ENCODE data around the gene DOCK1. TPM values are rescaled to one million over a fixed set of nuclear protein-coding genes. Genes with fewer than 3 reads are reported as not detected.

Gene DOCK1
- polyA plus RNA-seq, 1 of the 3 experiments (the other 2 are of a cell fraction) = 15.5 TPM

DNA sequence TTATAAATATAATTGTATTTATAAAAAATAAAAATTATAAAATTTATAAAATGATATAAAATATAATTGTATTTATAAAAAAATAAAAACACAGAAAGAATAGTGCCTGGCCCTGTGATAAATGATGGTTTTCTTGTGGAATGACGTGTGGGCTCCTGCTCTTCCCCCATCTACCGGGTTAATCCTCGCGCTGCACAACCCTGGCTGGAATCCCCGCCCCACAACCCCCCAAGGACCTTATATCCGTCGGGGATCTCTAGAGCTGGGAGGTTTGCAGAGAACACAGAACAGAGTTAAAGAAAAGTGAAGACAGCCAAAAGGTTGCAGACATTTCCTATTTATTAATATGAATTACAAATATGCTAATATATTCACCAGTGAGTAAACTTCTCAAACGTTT lies 548.5 kb downstream of the DOCK1 start (continued):
- TF ChIP-seq RXRA (IDR thresholded peaks at IDR 0.05; ENCODE audit: borderline replicate concordance, low read depth) = no peak

DNA sequence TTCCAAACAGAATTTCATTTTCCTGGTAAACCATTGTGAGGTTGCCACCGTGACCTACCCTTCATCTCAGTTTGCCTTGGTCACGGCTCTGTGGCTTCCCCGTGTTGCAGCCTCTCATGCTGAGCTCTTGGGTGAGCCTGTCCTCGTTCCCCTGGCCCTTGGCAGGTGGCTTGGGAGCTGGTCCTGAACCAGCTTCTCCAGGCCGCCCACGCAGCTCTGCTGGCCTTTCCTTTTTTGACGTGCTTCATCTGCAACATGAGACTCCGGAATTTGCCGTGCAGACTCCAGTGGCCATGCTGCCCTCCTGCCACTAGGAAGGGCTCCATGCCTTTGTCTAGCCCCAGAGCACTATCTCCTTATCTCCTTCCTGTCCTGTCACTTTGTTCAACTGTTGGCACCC lies 550.9 kb downstream of the DOCK1 start:
- ChIA-PET CTCF (no interaction called here), POLR2A (no interaction called here)
- Histone ChIP-seq H3K36me3 (replicated peaks in 1 of 2; ENCODE audit: control insufficient read depth in 1 of 2, insufficient read depth in 2 of 2, low read length in 1 of 2) (peaks cover 12% of the 10 kb centered on the region in 2 experiments), H3K4me1 (ENCODE audit: control insufficient read depth in 1 of 2, insufficient read depth in 2 of 2, low read depth in 1 of 2, low read length in 1 of 2) (no peaks in the 10 kb centered on the region), H4K20me1 (ENCODE audit: insufficient read depth) (no peaks in the 10 kb centered on the region), H3K4me2 (no peak overlapping the region), H3K9me2 (no peaks in the 10 kb centered on the region), H3K79me2 (ENCODE audit: insufficient read depth) (no peaks in the 10 kb centered on the region), H3K9me3 (no peaks in the 10 kb centered on the region), H3K9ac (no peak overlapping the region), H3F3A (replicated peaks; ENCODE audit: insufficient read depth) (no peaks in the 10 kb centered on the region), H2AFZ (ENCODE audit: low read depth) (no peak overlapping the region), H3K4me3 (ENCODE audit: low read depth in 2 of 2, low read length in 1 of 2) (no peak overlapping the region), H3K27me3 (ENCODE audit: insufficient read depth) (no peaks in the 10 kb centered on the region), H3K27ac (ENCODE audit: low read depth in 2 of 2, low read length in 1 of 2) (no peak overlapping the region)
- no peak for DNase-seq
- WGBS (ENCODE audit: low lambda C conversion rate) = 88% methylated on average over 9 of the region's 9 CpGs
- TF ChIP-seq, protein P1, sequence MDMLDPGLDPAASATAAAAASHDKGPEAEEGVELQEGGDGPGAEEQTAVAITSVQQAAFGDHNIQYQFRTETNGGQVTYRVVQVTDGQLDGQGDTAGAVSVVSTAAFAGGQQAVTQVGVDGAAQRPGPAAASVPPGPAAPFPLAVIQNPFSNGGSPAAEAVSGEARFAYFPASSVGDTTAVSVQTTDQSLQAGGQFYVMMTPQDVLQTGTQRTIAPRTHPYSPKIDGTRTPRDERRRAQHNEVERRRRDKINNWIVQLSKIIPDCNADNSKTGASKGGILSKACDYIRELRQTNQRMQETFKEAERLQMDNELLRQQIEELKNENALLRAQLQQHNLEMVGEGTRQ (IDR thresholded peaks at IDR 0.05; ENCODE audit: borderline replicate concordance, low read depth, low read length) = no peak
- TF ChIP-seq, protein P2, sequence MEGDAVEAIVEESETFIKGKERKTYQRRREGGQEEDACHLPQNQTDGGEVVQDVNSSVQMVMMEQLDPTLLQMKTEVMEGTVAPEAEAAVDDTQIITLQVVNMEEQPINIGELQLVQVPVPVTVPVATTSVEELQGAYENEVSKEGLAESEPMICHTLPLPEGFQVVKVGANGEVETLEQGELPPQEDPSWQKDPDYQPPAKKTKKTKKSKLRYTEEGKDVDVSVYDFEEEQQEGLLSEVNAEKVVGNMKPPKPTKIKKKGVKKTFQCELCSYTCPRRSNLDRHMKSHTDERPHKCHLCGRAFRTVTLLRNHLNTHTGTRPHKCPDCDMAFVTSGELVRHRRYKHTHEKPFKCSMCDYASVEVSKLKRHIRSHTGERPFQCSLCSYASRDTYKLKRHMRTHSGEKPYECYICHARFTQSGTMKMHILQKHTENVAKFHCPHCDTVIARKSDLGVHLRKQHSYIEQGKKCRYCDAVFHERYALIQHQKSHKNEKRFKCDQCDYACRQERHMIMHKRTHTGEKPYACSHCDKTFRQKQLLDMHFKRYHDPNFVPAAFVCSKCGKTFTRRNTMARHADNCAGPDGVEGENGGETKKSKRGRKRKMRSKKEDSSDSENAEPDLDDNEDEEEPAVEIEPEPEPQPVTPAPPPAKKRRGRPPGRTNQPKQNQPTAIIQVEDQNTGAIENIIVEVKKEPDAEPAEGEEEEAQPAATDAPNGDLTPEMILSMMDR (IDR thresholded peaks at IDR 0.05) = no peak
- TF ChIP-seq, protein P3, sequence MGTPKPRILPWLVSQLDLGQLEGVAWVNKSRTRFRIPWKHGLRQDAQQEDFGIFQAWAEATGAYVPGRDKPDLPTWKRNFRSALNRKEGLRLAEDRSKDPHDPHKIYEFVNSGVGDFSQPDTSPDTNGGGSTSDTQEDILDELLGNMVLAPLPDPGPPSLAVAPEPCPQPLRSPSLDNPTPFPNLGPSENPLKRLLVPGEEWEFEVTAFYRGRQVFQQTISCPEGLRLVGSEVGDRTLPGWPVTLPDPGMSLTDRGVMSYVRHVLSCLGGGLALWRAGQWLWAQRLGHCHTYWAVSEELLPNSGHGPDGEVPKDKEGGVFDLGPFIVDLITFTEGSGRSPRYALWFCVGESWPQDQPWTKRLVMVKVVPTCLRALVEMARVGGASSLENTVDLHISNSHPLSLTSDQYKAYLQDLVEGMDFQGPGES (IDR thresholded peaks at IDR 0.05; ENCODE audit: low read depth, low read length) = no peak
- TF ChIP-seq JUND (IDR thresholded peaks at IDR 0.05) (no peak), GABPA (IDR thresholded peaks at IDR 0.05; ENCODE audit: low read depth) (no peak), RAD21 (IDR thresholded peaks at IDR 0.05; ENCODE audit: low read length) (no peak), GATA2 (CRISPR knock-in tag; IDR thresholded peaks at IDR 0.05) (no peak), FOXM1 (IDR thresholded peaks at IDR 0.05; ENCODE audit: low read depth) (no peak), EP300 (IDR thresholded peaks at IDR 0.05; ENCODE audit: borderline replicate concordance in 1 of 2, low read depth in 1 of 2, low read length in 1 of 2) (no peak)
- TF ChIP-seq, protein P4, sequence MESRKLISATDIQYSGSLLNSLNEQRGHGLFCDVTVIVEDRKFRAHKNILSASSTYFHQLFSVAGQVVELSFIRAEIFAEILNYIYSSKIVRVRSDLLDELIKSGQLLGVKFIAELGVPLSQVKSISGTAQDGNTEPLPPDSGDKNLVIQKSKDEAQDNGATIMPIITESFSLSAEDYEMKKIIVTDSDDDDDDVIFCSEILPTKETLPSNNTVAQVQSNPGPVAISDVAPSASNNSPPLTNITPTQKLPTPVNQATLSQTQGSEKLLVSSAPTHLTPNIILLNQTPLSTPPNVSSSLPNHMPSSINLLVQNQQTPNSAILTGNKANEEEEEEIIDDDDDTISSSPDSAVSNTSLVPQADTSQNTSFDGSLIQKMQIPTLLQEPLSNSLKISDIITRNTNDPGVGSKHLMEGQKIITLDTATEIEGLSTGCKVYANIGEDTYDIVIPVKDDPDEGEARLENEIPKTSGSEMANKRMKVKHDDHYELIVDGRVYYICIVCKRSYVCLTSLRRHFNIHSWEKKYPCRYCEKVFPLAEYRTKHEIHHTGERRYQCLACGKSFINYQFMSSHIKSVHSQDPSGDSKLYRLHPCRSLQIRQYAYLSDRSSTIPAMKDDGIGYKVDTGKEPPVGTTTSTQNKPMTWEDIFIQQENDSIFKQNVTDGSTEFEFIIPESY (IDR thresholded peaks at IDR 0.05; ENCODE audit: borderline replicate concordance, low read depth) = no peak
- TF ChIP-seq, protein P5, sequence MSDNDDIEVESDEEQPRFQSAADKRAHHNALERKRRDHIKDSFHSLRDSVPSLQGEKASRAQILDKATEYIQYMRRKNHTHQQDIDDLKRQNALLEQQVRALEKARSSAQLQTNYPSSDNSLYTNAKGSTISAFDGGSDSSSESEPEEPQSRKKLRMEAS (IDR thresholded peaks at IDR 0.05; ENCODE audit: low read depth) = no peak
- TF ChIP-seq, protein P6, sequence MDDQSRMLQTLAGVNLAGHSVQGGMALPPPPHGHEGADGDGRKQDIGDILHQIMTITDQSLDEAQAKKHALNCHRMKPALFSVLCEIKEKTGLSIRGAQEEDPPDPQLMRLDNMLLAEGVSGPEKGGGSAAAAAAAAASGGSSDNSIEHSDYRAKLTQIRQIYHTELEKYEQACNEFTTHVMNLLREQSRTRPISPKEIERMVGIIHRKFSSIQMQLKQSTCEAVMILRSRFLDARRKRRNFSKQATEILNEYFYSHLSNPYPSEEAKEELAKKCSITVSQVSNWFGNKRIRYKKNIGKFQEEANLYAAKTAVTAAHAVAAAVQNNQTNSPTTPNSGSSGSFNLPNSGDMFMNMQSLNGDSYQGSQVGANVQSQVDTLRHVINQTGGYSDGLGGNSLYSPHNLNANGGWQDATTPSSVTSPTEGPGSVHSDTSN (IDR thresholded peaks at IDR 0.05) = no peak

Data from SK-N-SH (cell line).